GM19452 (cell line): ENCODE measurements around the gene CTDP1.
"Not testable (repeated sequence)": the region's sequence is repeated elsewhere in the genome, so short reads cannot be mapped to it uniquely, and the experiment has no call there.

ENCODE experiments used
- ATAC-seq: cut with Tn5 transposase; IDR thresholded peaks from one replicate; pipeline ENCODE4 v1.9.1; 2021; ENCODE audit not compliant: unreplicated experiment

Gene CTDP1

GRCh38 chr18:79739440-79739778, 59.8 kb downstream of the CTDP1 start:
- no peak for ATAC-seq

- ATAC-seq: not testable (repeated sequence)
These were observed 60.4 kb downstream of the CTDP1 start for GRCh38 chr18:79740047-79740446.

- ATAC-seq: no peak
These were observed 61.1 kb downstream of the CTDP1 start for GRCh38 chr18:79740521-79741361.

- ATAC-seq: no peak
These were observed 61.7 kb downstream of the CTDP1 start for GRCh38 chr18:79741362-79741700.

GRCh38 chr18:79742076-79742475, 62.5 kb downstream of the CTDP1 start:
- no peak for ATAC-seq

- ATAC-seq: no peak
These were observed 65.0 kb downstream of the CTDP1 start for GRCh38 chr18:79744625-79745024.

GRCh38 chr18:79746730-79747129, 67.1 kb downstream of the CTDP1 start:
- no peak for ATAC-seq

GRCh38 chr18:79747156-79747845, 67.7 kb downstream of the CTDP1 start:
- ATAC-seq: no peak

GRCh38 chr18:79748321-79749180, 68.9 kb downstream of the CTDP1 start:
- no peak for ATAC-seq

- no peak for ATAC-seq
These were observed 69.9 kb downstream of the CTDP1 start for GRCh38 chr18:79749251-79750191.

- ATAC-seq: no peak
These were observed 71.5 kb downstream of the CTDP1 start for GRCh38 chr18:79750980-79751571.

- ATAC-seq: not testable (repeated sequence)
These were observed 72.4 kb downstream of the CTDP1 start for GRCh38 chr18:79751918-79752578.

GRCh38 chr18:79752946-79753345, 73.3 kb downstream of the CTDP1 start:
- not testable (repeated sequence) for ATAC-seq

- no peak for ATAC-seq
These were observed 73.8 kb downstream of the CTDP1 start for GRCh38 chr18:79753391-79753851.

- no peak for ATAC-seq
These were observed 74.6 kb downstream of the CTDP1 start for GRCh38 chr18:79754022-79754761.

- ATAC-seq: no peak
These were observed 75.3 kb downstream of the CTDP1 start for GRCh38 chr18:79754831-79755351.

- ATAC-seq: no peak
These were observed 76.0 kb downstream of the CTDP1 start for GRCh38 chr18:79755496-79756142.

- ATAC-seq: no peak
These were observed 76.5 kb downstream of the CTDP1 start for GRCh38 chr18:79756143-79756500.
